Activated CD4-positive, alpha-beta T cell treated with anti-CD3 and anti-CD28 coated beads for 4 hours (primary cell): Measurements from ENCODE around the gene PIEZO2.

Experiments used
- DNase-seq, 2 donors: peaks; one replicate each; pipeline ENCODE4 v3.0.0-alpha.2; 2020

The PIEZO2 gene

GRCh38 chr18:11024928-11025669 lies 124.3 kb downstream of the PIEZO2 start:
- DNase-seq, result no peak

GRCh38 chr18:11021477-11021876 lies 127.9 kb downstream of the PIEZO2 start:
- DNase-seq, result no peak

GRCh38 chr18:11020877-11021414 lies 128.4 kb downstream of the PIEZO2 start:
- DNase-seq, result no peak

- no peak for DNase-seq
Observed at GRCh38 chr18:11020161-11020853, 129.1 kb downstream of the PIEZO2 start.

GRCh38 chr18:11019295-11020105 lies 129.9 kb downstream of the PIEZO2 start:
- no peak for DNase-seq

- DNase-seq, result no peak
Observed at GRCh38 chr18:11009869-11010268, 139.5 kb downstream of the PIEZO2 start.

GRCh38 chr18:11009147-11009546 lies 140.2 kb downstream of the PIEZO2 start:
- DNase-seq, result no peak

GRCh38 chr18:11008505-11008904 lies 140.9 kb downstream of the PIEZO2 start:
- no peak for DNase-seq

- DNase-seq, result no peak
Observed at GRCh38 chr18:11005528-11005927, 143.8 kb downstream of the PIEZO2 start.

- DNase-seq, result no peak
Observed at GRCh38 chr18:11004951-11005350, 144.4 kb downstream of the PIEZO2 start.

- no peak for DNase-seq
Observed at GRCh38 chr18:11004294-11004693, 145.1 kb downstream of the PIEZO2 start.

GRCh38 chr18:11002796-11003195 lies 146.6 kb downstream of the PIEZO2 start:
- no peak for DNase-seq

- DNase-seq, result no peak
Observed at GRCh38 chr18:11002277-11002676, 147.1 kb downstream of the PIEZO2 start.

- no peak for DNase-seq
Observed at GRCh38 chr18:11000071-11000470, 149.3 kb downstream of the PIEZO2 start.

- no peak for DNase-seq
Observed at GRCh38 chr18:10997885-10998284, 151.5 kb downstream of the PIEZO2 start.

GRCh38 chr18:10995550-10995949 lies 153.8 kb downstream of the PIEZO2 start:
- DNase-seq, result no peak

GRCh38 chr18:10989486-10989885 lies 159.9 kb downstream of the PIEZO2 start:
- no peak for DNase-seq

GRCh38 chr18:10985689-10986088 lies 163.7 kb downstream of the PIEZO2 start:
- DNase-seq, result no peak

- no peak for DNase-seq
Observed at GRCh38 chr18:10979411-10979810, 170.0 kb downstream of the PIEZO2 start.

- no peak for DNase-seq
Observed at GRCh38 chr18:10977042-10977441, 172.3 kb downstream of the PIEZO2 start.

- no peak for DNase-seq
Observed at GRCh38 chr18:10973567-10974203, 175.7 kb downstream of the PIEZO2 start.

- no peak for DNase-seq
Observed at GRCh38 chr18:10971717-10972116, 177.7 kb downstream of the PIEZO2 start.

GRCh38 chr18:10965119-10965518 lies 184.2 kb downstream of the PIEZO2 start:
- no peak for DNase-seq
